HEK293T (cell line): ENCODE results near the gene MEA1.

ENCODE experiments used
- BHLHE40 ChIP-seq: fragments of 450-650 bp; IDR thresholded peaks from 2 replicates; pipeline ENCODE4 v1.6.1; 2016; ENCODE audit warnings: mild to moderate bottlenecking, moderate library complexity, borderline replicate concordance
- CTBP1 ChIP-seq: fragments of 450-650 bp; IDR thresholded peaks from 2 replicates; pipeline ENCODE4 v1.6.1; 2016; ENCODE audit warnings: borderline replicate concordance
- ELF4 ChIP-seq: fragments of 450-650 bp; IDR thresholded peaks from 2 replicates; pipeline ENCODE4 v1.6.1; 2017; ENCODE audit warnings: antibody characterized with exemption
- FOXA1 ChIP-seq: fragments of 450-650 bp; IDR thresholded peaks from 2 replicates; pipeline ENCODE4 v1.6.1; 2016; ENCODE audit warnings: mild to moderate bottlenecking
- FOXK2 ChIP-seq: fragments of 450-650 bp; IDR thresholded peaks from 2 replicates; pipeline ENCODE4 v1.6.1; 2016; ENCODE audit warnings: mild to moderate bottlenecking
- FOXM1 ChIP-seq: fragments of 450-650 bp; IDR thresholded peaks from 2 replicates; pipeline ENCODE4 v1.6.1; 2017; ENCODE audit warnings: mild to moderate bottlenecking, borderline replicate concordance
- HDGF ChIP-seq: fragments of 450-650 bp; IDR thresholded peaks from 2 replicates; pipeline ENCODE4 v1.6.1; 2017; ENCODE audit warnings: antibody characterized with exemption, borderline replicate concordance
- L3MBTL2 ChIP-seq: fragments of 450-650 bp; conservative IDR thresholded peaks from 2 replicates; pipeline ENCODE4 v1.6.1; 2016; ENCODE audit warnings: mild to moderate bottlenecking
- LEF1 ChIP-seq: fragments of 450-650 bp; IDR thresholded peaks from 2 replicates; pipeline ENCODE4 v1.6.1; 2017; ENCODE audit warnings: mild to moderate bottlenecking, borderline replicate concordance
- NFRKB ChIP-seq: fragments of 450-650 bp; IDR thresholded peaks from 2 replicates; pipeline ENCODE4 v1.6.1; 2016; ENCODE audit warnings: mild to moderate bottlenecking, moderate library complexity
- SP1 ChIP-seq: fragments of 450-650 bp; IDR thresholded peaks from 2 replicates; pipeline ENCODE4 v1.6.1; 2017
- TARDBP ChIP-seq: fragments of 450-650 bp; IDR thresholded peaks from 2 replicates; pipeline ENCODE4 v1.6.1; 2016

- TF ChIP-seq FOXK2 (no peak), HDGF (no peak), L3MBTL2 (no peak), FOXA1 (no peak), ELF4 (no peak), CTBP1 (no peak), NFRKB (no peak), BHLHE40 (no peak), TARDBP (no peak), SP1 (no peak), LEF1 (no peak), FOXM1 (no peak)
These were observed 38.7 kb downstream of the MEA1 start for GRCh38 chr6:42974919-42975505.
